HG03039 (cell line): ENCODE results near the gene WDFY4.

ENCODE experiments used
- ATAC-seq: cut with Tn5 transposase; IDR thresholded peaks from one replicate; pipeline ENCODE4 v1.9.1; 2021; ENCODE audit warnings: mild to moderate bottlenecking, moderate library complexity; ENCODE audit not compliant: unreplicated experiment

Gene WDFY4

GRCh38 chr10:48789486-48790456 is 105.1 kb downstream of the WDFY4 start:
- no peak for ATAC-seq

DNA sequence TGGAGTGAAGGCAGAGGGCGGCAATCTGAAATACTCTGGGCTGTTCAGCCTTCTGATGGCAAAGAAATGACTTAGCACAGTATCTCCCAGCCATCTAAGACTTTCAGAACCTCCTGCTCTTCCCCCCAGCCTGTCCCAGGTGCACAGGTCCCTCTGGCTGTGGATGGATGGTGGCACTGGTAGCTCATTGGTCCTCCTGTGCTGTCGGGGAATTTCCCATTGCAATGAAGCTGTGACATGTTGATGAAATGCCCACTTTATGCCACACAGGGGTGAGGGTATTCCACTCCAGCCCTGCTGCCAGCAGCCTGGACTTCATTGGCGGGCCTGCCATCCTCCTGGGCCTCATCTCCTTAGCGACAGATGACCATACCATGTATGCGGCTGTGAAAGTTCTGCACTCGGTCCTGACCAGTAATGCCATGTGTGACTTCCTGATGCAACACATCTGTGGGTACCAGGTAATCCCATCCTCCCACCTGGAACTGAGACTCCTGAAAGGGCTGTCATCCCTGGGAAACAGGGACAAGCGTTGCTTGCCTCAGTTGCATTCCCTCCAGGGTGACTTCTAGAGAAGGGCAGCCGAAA is 105.9 kb downstream of the WDFY4 start:
- ATAC-seq, result no peak

GRCh38 chr10:48791267-48791928 is 106.7 kb downstream of the WDFY4 start:
- ATAC-seq, result no peak

GRCh38 chr10:48792121-48792520 is 107.4 kb downstream of the WDFY4 start:
- ATAC-seq, result no peak

DNA sequence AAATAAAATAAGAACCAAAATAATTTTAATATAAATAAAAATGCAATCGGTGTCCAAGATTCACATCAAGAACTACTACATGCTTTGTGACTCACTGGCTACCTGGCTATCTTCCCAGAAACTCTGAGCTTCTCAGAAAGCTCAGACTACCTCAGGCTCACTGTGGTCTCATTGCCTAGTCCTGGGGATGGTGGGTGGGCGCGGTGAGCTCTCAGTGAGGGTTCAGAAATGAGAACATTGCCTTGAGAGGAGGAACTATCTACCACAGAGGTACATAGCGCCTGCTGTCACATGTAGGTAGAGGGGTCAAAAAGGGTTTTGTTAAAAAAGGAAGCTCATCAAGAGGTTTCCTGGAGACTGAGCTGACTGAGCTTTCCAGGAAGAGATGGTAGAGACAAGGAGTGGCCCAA is 108.0 kb downstream of the WDFY4 start:
- ATAC-seq, result no peak

DNA sequence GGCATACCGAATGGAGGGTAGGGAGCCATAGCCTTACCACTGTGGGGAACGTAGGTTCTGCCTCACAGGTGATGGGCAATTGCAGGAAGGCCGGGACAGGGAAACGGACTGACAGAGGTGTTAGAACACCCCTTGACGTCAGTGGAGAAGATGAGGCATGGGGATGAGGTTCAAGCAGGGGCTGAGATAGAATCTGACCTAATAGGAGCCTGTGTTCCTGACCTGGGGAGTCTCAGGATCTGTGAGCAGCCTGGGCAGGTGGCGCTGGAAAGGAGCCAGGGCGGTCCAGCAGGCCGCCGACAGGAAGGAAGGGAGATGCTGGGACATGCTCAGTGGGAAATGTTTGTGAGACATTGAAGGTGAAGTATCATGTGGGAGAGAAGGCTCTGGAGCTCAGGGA is 109.4 kb downstream of the WDFY4 start:
- ATAC-seq, result no peak

DNA sequence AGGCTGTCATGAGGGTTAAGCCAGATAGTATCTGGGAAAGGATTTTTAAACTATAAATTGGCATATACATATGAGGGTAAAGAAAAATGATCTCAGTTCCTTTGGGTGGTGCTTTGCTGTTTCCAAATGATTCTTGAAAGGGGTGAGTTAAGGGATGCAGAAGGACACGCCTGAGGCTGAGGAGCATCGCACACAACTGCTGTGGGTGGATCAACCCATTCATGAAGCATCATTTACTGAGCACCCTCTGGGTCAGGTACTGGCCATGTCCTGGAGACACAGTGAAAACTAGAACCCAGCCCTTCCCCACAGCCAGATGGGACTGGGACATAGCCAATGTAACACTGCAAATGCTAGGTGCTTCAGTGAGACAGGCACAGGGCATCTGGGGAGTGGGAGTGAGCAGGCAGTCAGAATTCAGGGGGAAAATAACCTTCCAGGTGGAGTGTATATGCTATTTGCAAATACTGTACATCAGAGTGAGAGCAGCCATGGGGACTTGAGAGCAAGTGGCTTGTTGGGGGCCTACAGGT is 112.1 kb downstream of the WDFY4 start:
- no peak for ATAC-seq

DNA sequence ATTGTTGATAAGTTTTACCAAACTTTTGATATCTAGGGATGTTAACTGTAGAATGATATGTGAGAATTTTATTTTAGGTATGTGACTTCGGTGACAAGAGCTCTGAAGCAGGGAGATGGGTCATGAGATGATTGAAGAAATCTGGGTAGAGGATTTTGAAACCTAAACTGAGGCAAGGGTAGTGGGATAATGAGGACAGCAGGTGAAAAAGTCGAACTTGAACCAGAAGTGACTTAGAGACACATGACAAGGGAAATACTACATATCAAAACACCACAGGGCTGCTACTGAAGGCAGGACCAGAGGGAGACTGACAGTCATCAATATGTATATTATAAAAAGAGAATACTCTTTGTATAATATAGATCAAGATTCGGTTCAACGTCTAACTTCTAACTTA is 113.2 kb downstream of the WDFY4 start:
- no peak for ATAC-seq

DNA sequence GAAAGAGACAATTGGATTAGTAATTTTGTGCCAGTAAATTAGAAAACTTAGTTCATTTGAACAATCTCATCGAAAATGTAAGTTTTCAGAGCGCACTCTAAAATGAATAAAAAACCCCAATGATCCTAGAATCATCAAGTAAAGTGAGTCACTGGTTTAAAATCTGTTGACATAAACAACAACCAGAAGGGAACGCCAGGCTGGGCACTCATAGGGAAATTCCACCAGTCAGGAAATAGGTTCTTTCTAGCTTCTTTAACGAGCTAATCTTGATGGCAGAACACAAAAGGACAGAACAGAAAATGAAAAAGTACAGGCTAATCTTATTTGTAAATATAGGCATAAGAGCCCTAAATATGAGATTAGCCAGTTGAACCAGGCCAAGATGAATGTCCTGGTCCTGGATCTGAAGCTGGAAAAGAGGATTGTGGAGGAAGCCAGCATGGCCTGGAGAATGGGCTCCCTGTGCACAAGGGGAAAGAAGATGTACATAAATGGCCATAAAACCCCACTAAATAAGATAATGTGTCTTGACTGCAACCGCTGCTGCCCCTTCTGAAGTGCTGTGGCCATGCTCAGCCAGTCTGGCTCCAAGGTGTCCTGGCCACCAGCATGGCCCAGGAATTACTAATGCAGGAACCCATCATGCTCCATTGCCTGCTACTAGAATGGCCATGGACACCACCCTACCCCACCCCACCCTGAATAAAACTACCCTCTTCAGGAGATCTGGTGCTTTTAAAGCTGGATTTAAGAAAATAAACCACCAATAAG is 114.0 kb downstream of the WDFY4 start:
- no peak for ATAC-seq

- no peak for ATAC-seq
Observed at GRCh38 chr10:48799341-48800006, 114.8 kb downstream of the WDFY4 start.

DNA sequence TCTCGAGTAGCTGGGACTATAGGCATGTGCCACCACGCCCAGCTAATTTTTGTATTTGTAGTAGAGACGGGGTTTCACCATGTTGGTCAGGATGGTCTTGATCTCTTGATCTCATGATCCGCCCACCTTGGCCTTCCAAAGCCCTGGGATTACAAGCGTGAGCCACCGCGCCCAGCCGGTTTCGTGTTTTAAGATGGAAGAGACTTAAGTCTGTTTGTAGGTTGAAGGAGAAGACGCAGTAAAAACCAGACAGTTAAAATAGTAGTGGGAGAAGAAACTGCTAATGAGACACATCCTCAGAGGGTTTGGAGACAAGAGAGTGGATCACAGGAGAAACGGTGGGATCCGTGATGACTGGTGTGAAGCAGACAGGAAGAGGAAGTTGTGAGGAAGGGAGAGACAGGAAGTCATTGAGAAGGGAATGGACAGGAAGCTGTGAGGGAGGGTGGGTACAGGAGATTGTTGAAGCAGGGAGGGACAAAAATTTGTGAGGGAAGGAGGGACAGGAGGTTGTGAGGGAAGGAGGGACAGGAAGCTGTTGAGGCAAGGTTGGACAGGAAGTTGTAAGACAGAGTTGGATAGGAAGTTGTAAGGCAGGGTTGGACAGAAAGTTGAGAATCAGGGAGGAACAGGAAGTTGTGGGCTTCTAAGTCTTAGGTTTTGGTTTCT is 115.5 kb downstream of the WDFY4 start:
- no peak for ATAC-seq

- no peak for ATAC-seq
Observed at GRCh38 chr10:48801001-48801421, 116.3 kb downstream of the WDFY4 start.

GRCh38 chr10:48802611-48803071 is 118.0 kb downstream of the WDFY4 start:
- ATAC-seq, result peak; percentile 92

DNA sequence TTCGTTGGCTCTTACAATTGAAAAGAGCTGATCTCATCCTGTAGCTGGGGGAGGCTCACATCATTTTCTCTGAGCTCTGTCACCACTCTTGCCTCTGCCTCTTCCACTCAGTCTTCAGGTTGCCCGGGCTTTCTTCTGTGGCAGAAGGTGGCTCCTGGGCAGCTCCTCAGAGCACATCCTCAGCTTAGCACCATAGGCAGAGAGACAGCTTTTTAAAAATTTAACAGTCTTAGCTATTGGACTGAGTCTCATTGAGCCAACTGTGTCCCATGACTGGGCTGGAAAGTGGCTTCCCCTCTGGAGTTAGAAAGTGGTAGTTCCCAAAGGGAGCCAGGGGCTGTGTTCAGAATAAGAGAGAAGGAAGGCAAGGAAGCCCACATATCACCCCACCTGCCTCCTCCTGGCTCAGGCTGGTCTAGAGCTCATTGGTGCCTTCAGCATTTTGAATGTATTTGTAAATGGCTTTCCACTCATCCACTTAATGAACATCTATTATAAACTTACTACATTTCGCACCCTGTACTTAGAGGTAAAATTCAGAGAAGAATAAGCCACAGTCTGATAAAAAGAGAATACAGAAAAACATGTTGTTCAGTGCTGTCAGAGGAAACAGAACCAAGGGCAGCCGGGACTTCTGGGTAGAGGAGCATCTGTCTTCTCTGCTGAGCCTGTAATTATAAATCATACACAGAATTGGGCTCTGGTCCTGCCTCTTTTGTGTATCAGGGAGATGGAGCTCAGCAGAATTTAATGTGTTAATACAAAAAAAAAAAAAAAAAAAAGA is 119.3 kb downstream of the WDFY4 start:
- ATAC-seq, result no peak

DNA sequence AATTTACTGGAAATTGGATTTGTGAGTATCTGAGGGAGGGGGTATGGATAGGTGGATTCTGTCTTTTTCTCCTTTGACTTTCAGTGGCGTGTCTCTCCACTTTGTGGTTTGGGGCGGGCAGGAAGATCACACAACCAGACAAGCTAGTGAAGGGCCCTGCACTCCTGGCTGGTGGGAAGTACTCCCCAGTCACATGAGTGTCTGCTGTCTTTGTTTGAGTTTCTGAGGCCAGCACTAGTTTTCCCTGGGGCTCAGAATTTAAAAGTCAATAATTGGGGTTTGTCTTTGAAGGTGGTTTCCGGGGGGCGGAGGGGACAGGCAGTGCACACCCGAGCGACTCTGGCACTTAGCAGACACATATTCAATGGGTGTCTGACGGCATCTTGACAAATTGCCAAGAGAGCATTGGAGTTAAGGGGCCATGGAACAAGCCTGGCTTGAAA is 120.1 kb downstream of the WDFY4 start:
- no peak for ATAC-seq

- no peak for ATAC-seq
Observed at GRCh38 chr10:48805411-48805810, 120.7 kb downstream of the WDFY4 start.

- ATAC-seq, result no peak
Observed at GRCh38 chr10:48805848-48806247, 121.2 kb downstream of the WDFY4 start.

DNA sequence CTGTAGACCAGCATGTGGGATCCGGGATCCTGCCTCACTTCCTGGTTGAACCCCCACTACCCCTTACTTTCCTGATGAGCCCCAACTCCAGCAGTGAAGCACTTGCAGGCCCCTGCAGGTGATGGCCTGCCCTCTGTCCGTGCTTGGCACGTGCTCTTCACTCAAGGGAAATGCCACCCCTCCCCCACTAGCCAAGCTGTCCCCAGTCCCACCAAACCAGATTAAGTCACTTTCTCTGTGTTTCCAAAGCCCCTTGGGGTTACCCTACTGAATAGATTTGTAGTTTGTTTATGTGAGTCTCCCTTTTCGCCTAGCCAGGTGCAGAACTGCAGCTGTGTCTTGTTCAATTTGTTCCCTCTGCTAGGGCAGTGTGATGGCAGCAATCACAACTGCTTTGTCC is 121.7 kb downstream of the WDFY4 start:
- ATAC-seq, result no peak
